ENCODE data around the gene TECPR1.
A peak's percentile ranks its signal among the peaks of the same experiment; 100 is the strongest.

TECPR1 gene

DNA sequence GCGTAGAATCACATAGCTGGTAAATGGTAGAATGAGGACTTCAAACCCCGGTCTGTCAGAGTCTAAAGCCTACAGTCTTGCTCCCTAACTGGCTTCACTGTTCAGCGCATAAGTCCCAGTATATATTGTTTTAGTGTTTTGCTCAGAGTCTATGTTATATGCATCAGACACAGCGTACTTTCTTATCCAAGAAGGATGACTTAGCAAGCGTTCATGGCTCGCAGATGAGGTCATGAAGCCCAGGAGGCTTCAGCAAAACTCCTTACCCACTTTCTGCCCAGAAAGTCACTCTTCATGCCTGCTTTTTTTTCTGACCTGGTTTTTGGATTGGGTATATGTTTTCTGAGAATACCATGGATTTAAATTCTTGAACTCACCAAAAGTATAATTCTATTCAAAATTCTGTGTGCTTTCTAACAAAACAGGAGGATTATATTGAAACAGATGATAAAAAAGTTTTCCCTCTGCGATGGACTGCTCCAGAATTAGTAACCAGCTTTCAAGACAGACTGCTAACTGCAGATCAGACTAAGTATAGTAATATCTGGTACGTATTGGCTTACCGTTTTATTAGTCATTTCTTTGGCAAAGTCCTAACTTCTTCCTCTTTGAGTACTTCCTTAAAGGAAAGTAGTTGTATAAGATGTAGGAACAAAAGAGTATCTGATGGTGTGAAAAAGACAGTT lies 65.4 kb downstream of the TECPR1 start:
- peak in 1 of 2 experiments; percentile 46 for DNase-seq (ENCODE audit: low read depth in 1 of 2, low spot score in 1 of 2)
- Histone ChIP-seq H3K27me3 (ENCODE audit: insufficient read depth, poor library complexity, severe bottlenecking) (no peaks in the 10 kb centered on the region), H3K27ac (replicated peaks) (peak overlapping the region; percentile 29; the same call in 1 of the 2 replicates), H3K4me3 (replicated peaks; ENCODE audit: insufficient read depth, low read length) (no peak overlapping the region)
- TF ChIP-seq, protein P1, sequence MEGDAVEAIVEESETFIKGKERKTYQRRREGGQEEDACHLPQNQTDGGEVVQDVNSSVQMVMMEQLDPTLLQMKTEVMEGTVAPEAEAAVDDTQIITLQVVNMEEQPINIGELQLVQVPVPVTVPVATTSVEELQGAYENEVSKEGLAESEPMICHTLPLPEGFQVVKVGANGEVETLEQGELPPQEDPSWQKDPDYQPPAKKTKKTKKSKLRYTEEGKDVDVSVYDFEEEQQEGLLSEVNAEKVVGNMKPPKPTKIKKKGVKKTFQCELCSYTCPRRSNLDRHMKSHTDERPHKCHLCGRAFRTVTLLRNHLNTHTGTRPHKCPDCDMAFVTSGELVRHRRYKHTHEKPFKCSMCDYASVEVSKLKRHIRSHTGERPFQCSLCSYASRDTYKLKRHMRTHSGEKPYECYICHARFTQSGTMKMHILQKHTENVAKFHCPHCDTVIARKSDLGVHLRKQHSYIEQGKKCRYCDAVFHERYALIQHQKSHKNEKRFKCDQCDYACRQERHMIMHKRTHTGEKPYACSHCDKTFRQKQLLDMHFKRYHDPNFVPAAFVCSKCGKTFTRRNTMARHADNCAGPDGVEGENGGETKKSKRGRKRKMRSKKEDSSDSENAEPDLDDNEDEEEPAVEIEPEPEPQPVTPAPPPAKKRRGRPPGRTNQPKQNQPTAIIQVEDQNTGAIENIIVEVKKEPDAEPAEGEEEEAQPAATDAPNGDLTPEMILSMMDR (IDR thresholded peaks at IDR 0.05; ENCODE audit: insufficient read depth, low read length) = no peak
- TF ChIP-seq POLR2AphosphoS5 (IDR thresholded peaks at IDR 0.05; ENCODE audit: low read depth) (no peak), GABPA (IDR thresholded peaks at IDR 0.05; ENCODE audit: low read depth) (no peak)
- TF ChIP-seq, protein P2, sequence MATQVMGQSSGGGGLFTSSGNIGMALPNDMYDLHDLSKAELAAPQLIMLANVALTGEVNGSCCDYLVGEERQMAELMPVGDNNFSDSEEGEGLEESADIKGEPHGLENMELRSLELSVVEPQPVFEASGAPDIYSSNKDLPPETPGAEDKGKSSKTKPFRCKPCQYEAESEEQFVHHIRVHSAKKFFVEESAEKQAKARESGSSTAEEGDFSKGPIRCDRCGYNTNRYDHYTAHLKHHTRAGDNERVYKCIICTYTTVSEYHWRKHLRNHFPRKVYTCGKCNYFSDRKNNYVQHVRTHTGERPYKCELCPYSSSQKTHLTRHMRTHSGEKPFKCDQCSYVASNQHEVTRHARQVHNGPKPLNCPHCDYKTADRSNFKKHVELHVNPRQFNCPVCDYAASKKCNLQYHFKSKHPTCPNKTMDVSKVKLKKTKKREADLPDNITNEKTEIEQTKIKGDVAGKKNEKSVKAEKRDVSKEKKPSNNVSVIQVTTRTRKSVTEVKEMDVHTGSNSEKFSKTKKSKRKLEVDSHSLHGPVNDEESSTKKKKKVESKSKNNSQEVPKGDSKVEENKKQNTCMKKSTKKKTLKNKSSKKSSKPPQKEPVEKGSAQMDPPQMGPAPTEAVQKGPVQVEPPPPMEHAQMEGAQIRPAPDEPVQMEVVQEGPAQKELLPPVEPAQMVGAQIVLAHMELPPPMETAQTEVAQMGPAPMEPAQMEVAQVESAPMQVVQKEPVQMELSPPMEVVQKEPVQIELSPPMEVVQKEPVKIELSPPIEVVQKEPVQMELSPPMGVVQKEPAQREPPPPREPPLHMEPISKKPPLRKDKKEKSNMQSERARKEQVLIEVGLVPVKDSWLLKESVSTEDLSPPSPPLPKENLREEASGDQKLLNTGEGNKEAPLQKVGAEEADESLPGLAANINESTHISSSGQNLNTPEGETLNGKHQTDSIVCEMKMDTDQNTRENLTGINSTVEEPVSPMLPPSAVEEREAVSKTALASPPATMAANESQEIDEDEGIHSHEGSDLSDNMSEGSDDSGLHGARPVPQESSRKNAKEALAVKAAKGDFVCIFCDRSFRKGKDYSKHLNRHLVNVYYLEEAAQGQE (IDR thresholded peaks at IDR 0.05; ENCODE audit: insufficient replicate concordance, low read depth) = no peak

DNA sequence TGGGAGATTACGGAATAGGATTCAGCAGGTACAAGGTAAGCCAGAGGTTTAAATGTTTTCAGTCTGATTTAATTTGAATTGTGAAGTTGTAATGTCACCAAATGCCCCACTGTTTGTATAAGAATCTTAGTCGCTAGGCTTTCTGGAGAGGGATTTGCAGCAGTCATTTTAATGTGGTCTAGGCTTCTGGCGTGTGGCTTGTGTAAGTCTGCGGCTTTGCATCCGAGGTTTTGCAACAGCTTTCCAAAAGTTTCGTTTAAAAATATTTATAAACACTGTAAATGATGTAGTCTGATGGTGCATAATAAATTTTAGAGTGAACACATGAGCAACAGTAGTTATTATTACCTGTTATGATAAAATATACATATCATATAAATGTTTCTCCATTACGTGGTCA lies 66.9 kb downstream of the TECPR1 start:
- TF ChIP-seq, protein P1 (IDR thresholded peaks at IDR 0.05; ENCODE audit: insufficient read depth, low read length) = no peak
- TF ChIP-seq POLR2AphosphoS5 (IDR thresholded peaks at IDR 0.05; ENCODE audit: low read depth) = peak; percentile 47; the same call in 1 of the 2 replicates
- TF ChIP-seq, protein P2 (IDR thresholded peaks at IDR 0.05; ENCODE audit: insufficient replicate concordance, low read depth) = peak; percentile 8
- Histone ChIP-seq H3K4me3 (replicated peaks; ENCODE audit: insufficient read depth, low read length) (no peak overlapping the region), H3K27ac (replicated peaks) (peak overlapping the region; percentile 40), H3K27me3 (ENCODE audit: insufficient read depth, poor library complexity, severe bottlenecking) (no peaks in the 10 kb centered on the region)
- DNase-seq (ENCODE audit: low read depth in 1 of 2, low spot score in 1 of 2) = peak; percentile 46 to 76

DNA sequence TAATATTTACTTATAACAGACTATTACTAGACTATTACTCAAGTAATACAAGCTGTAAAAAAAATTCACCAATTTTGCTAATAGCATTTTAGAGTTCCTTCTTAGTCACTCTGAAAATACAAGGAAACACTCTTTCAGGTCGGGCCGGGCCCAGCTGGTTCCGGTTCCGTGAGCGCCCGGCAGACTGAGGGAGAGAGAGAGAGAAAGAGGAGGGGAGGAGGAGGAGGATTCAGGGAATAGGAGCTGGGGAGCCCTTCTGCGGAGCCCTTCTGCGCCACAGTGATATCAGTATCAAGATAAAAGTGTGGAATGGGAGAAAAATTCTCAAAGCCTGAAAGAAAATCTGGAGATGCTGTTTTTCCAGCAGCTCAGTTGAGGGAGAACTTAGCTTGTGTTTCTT lies 71.3 kb downstream of the TECPR1 start:
- Histone ChIP-seq H3K4me3 (replicated peaks; ENCODE audit: insufficient read depth, low read length) (no peak overlapping the region), H3K27me3 (ENCODE audit: insufficient read depth, poor library complexity, severe bottlenecking) (no peaks in the 10 kb centered on the region), H3K27ac (replicated peaks) (no peak overlapping the region)
- TF ChIP-seq, protein P1 (IDR thresholded peaks at IDR 0.05; ENCODE audit: insufficient read depth, low read length) = no peak
- TF ChIP-seq SPI1 (IDR thresholded peaks at IDR 0.05; ENCODE audit: borderline replicate concordance, low read depth) (no peak), GABPA (IDR thresholded peaks at IDR 0.05; ENCODE audit: low read depth) (no peak), POLR2AphosphoS5 (IDR thresholded peaks at IDR 0.05; ENCODE audit: low read depth) (no peak)
- TF ChIP-seq, protein P2 (IDR thresholded peaks at IDR 0.05; ENCODE audit: insufficient replicate concordance, low read depth) = no peak
- no peak for DNase-seq (ENCODE audit: low read depth in 1 of 2, low spot score in 1 of 2)
